Measurements from ENCODE around the gene OSBPL7.

Gene OSBPL7

GRCh38 chr17:47847341-47848197 lies 26.0 kb upstream of the OSBPL7 start:
- TF ChIP-seq CTCF (IDR thresholded peaks at IDR 0.05; ENCODE audit: low read depth, low read length, missing control alignments), result peak; percentile 23
- H3K4me3 ChIP-seq (ENCODE audit: low read depth, low read length), result no peak overlapping the region

GRCh38 chr17:47846716-47847340 lies 25.2 kb upstream of the OSBPL7 start:
- no peak for DNase-seq (ENCODE audit: low read depth)
- no peak overlapping the region for H3K4me3 ChIP-seq (ENCODE audit: low read depth, low read length)
- no peak for TF ChIP-seq CTCF (IDR thresholded peaks at IDR 0.05; ENCODE audit: low read depth, low read length, missing control alignments)

More at GRCh38 chr17:47847341-47848197, 26.0 kb upstream of the OSBPL7 start:
- no peak for DNase-seq (ENCODE audit: low read depth)

- no peak overlapping the region for H3K4me3 ChIP-seq (ENCODE audit: low read depth, low read length)
- TF ChIP-seq CTCF (IDR thresholded peaks at IDR 0.05; ENCODE audit: low read depth, low read length, missing control alignments), result no peak
- no peak for DNase-seq (ENCODE audit: low read depth)
Observed at GRCh38 chr17:47845716-47846075, 24.1 kb upstream of the OSBPL7 start.

GRCh38 chr17:47844814-47845715 lies 23.5 kb upstream of the OSBPL7 start:
- no peak overlapping the region for H3K4me3 ChIP-seq (ENCODE audit: low read depth, low read length)
- DNase-seq (ENCODE audit: low read depth), result no peak
- TF ChIP-seq CTCF (IDR thresholded peaks at IDR 0.05; ENCODE audit: low read depth, low read length, missing control alignments), result peak; percentile 37

- TF ChIP-seq CTCF (IDR thresholded peaks at IDR 0.05; ENCODE audit: low read depth, low read length, missing control alignments), result no peak
- DNase-seq (ENCODE audit: low read depth), result no peak
Observed at GRCh38 chr17:47844227-47844626, 22.6 kb upstream of the OSBPL7 start.

GRCh38 chr17:47843391-47843730 lies 21.8 kb upstream of the OSBPL7 start:
- DNase-seq (ENCODE audit: low read depth), result no peak

More at GRCh38 chr17:47844227-47844626, 22.6 kb upstream of the OSBPL7 start:
- H3K4me3 ChIP-seq (ENCODE audit: low read depth, low read length), result no peak overlapping the region

More at GRCh38 chr17:47843391-47843730, 21.8 kb upstream of the OSBPL7 start:
- H3K4me3 ChIP-seq (ENCODE audit: low read depth, low read length), result no peak overlapping the region
- TF ChIP-seq CTCF (IDR thresholded peaks at IDR 0.05; ENCODE audit: low read depth, low read length, missing control alignments), result no peak
